H9 (cell line): ENCODE measurements around the gene ARPC2. TPM values are rescaled to one million over a fixed set of nuclear protein-coding genes. Genes with fewer than 3 reads are reported as not detected.

Experiments
- DNase-seq: peaks from one replicate; pipeline ENCODE4 v3.0.0-alpha.2; 2017
- H2AFZ ChIP-seq: one replicate; pipeline ENCODE4 v1.6.1; 2013; ENCODE audit warnings: mild to moderate bottlenecking, low read length, control low read depth, moderate library complexity
- H2AK5ac ChIP-seq: 2 replicates; pipeline ENCODE4 v1.6.1; 2013; ENCODE audit warnings: low read length, control low read depth, mixed read lengths; ENCODE audit not compliant: insufficient read length
- H2BK120ac ChIP-seq: one replicate; pipeline ENCODE4 v1.6.1; 2013; ENCODE audit warnings: low read depth, mild to moderate bottlenecking, low read length, control low read depth, inconsistent platforms; ENCODE audit not compliant: poor library complexity, severe bottlenecking
- H2BK12ac ChIP-seq: 2 replicates; pipeline ENCODE4 v1.6.1; 2013; ENCODE audit warnings: low read length, control low read depth, mixed read lengths, low read depth; ENCODE audit not compliant: insufficient read length
- H2BK15ac ChIP-seq: 2 replicates; pipeline ENCODE4 v1.6.1; 2013; ENCODE audit warnings: low read depth, low read length, control low read depth
- H2BK20ac ChIP-seq: one replicate; pipeline ENCODE4 v1.6.1; 2013; ENCODE audit warnings: low read depth, mild to moderate bottlenecking, low read length, control low read depth, inconsistent platforms; ENCODE audit not compliant: poor library complexity, severe bottlenecking
- H2BK5ac ChIP-seq: 2 replicates; pipeline ENCODE4 v1.6.1; 2013; ENCODE audit warnings: low read length, control low read depth, mixed read lengths; ENCODE audit not compliant: insufficient read length
- H3K14ac ChIP-seq: 2 replicates; pipeline ENCODE4 v1.6.1; 2013; ENCODE audit warnings: low read length, control low read depth; ENCODE audit not compliant: insufficient read depth
- H3K18ac ChIP-seq: 2 replicates; pipeline ENCODE4 v1.6.1; 2013; ENCODE audit warnings: low read depth, mild to moderate bottlenecking, mixed read lengths, low read length, control low read depth; ENCODE audit not compliant: insufficient read length
- H3K23ac ChIP-seq: 2 replicates; pipeline ENCODE4 v1.6.1; 2013; ENCODE audit warnings: low read length, control low read depth, mixed read lengths, low read depth; ENCODE audit not compliant: insufficient read length
- H3K23me2 ChIP-seq: 2 replicates; pipeline ENCODE4 v1.6.1; 2013; ENCODE audit warnings: low read depth, mild to moderate bottlenecking, mixed read lengths, low read length, control low read depth; ENCODE audit not compliant: insufficient read length, poor library complexity, severe bottlenecking
- H3K27ac ChIP-seq: 2 replicates; pipeline ENCODE4 v1.5.1; 2013; ENCODE audit warnings: low read length, control low read depth, mixed read lengths, low read depth; ENCODE audit not compliant: insufficient read length
- H3K27me3 ChIP-seq: 2 replicates; pipeline ENCODE4 v1.6.1; 2013; ENCODE audit warnings: low read length, control low read depth, inconsistent platforms; ENCODE audit not compliant: insufficient read depth
- H3K4ac ChIP-seq: 2 replicates; pipeline ENCODE4 v1.6.1; 2013; ENCODE audit warnings: low read depth, mild to moderate bottlenecking, control low read depth, inconsistent platforms, low read length, moderate library complexity
- H3K4me1 ChIP-seq: 2 replicates; pipeline ENCODE4 v1.6.1; 2013; ENCODE audit warnings: low read length, control low read depth, inconsistent platforms; ENCODE audit not compliant: insufficient read depth
- H3K4me2 ChIP-seq: 2 replicates; pipeline ENCODE4 v1.6.1; 2013; ENCODE audit warnings: low read length, control low read depth, mixed read lengths; ENCODE audit not compliant: insufficient read length, insufficient read depth
- H3K56ac ChIP-seq: 2 replicates; pipeline ENCODE4 v1.6.1; 2013; ENCODE audit warnings: low read depth, mild to moderate bottlenecking, mixed read lengths, low read length, control low read depth; ENCODE audit not compliant: insufficient read length
- H3K79me1 ChIP-seq: 2 replicates; pipeline ENCODE4 v1.6.1; 2013; ENCODE audit warnings: low read depth, mild to moderate bottlenecking, moderate library complexity, low read length, control low read depth, inconsistent platforms; ENCODE audit not compliant: insufficient read depth, poor library complexity, severe bottlenecking
- H3K79me2 ChIP-seq: 2 replicates; pipeline ENCODE4 v1.6.1; 2013; ENCODE audit warnings: low read length, control low read depth, inconsistent platforms; ENCODE audit not compliant: insufficient read depth
- H3K9ac ChIP-seq: 2 replicates; pipeline ENCODE4 v1.6.1; 2013; ENCODE audit warnings: low read length, control low read depth, mixed read lengths; ENCODE audit not compliant: insufficient read length; ENCODE audit errors: extremely low read depth
- H3K9me3 ChIP-seq: one replicate; pipeline ENCODE4 v1.6.1; 2013; ENCODE audit warnings: low read depth, low read length, inconsistent platforms; ENCODE audit not compliant: control insufficient read depth
- H3T11ph ChIP-seq: one replicate; pipeline ENCODE4 v1.6.1; 2013; ENCODE audit warnings: mild to moderate bottlenecking, low read length, control low read depth, inconsistent platforms
- H4K20me1 ChIP-seq: one replicate; pipeline ENCODE4 v1.6.1; 2013; ENCODE audit not compliant: control insufficient read depth, insufficient read length, insufficient read depth
- H4K5ac ChIP-seq: 2 replicates; pipeline ENCODE4 v1.6.1; 2013; ENCODE audit warnings: low read depth, mild to moderate bottlenecking, mixed read lengths, low read length, control low read depth; ENCODE audit not compliant: insufficient read length
- H4K8ac ChIP-seq: replicated peaks from 2 replicates; pipeline ENCODE4 v1.6.1; 2013; ENCODE audit warnings: low read length, control low read depth, mixed read lengths, low read depth; ENCODE audit not compliant: insufficient read length
- H4K91ac ChIP-seq: 2 replicates; pipeline ENCODE4 v1.6.1; 2013; ENCODE audit warnings: low read depth, mild to moderate bottlenecking, moderate library complexity, mixed read lengths, low read length, control low read depth; ENCODE audit not compliant: insufficient read length
- H3K27ac Mint-ChIP-seq, 3 experiments: 2 replicates in 2 of 3; 3 replicates in 1 of 3; pipeline ENCODE4 v1.8.0; 2020 to 2021; ENCODE audit warnings: mixed read lengths in 3 of 3, mild to moderate bottlenecking in 1 of 3, moderate library complexity in 1 of 3
- H3K27me3 Mint-ChIP-seq: 2 replicates; pipeline ENCODE4 v1.8.0; 2021; ENCODE audit warnings: low read depth, mild to moderate bottlenecking, moderate library complexity, mixed read lengths
- H3K36me3 Mint-ChIP-seq, 3 experiments: 2 replicates in 2 of 3; 3 replicates in 1 of 3; pipeline ENCODE4 v1.8.0; 2020 to 2021; ENCODE audit warnings: low read depth in 3 of 3, mixed read lengths in 3 of 3; ENCODE audit not compliant: insufficient read depth in 1 of 3
- H3K4me1 Mint-ChIP-seq, 2 experiments: 2 replicates each; pipeline ENCODE4 v1.8.0; 2020; ENCODE audit warnings: mixed read lengths in 2 of 2
- H3K4me3 Mint-ChIP-seq, 2 experiments: 2 replicates in 1 of 2; 3 replicates in 1 of 2; pipeline ENCODE4 v1.8.0; 2020 to 2021; ENCODE audit warnings: mild to moderate bottlenecking in 2 of 2, mixed read lengths in 2 of 2, moderate library complexity in 1 of 2
- H3K9me3 Mint-ChIP-seq, 2 experiments: 2 replicates in 1 of 2; 3 replicates in 1 of 2; pipeline ENCODE4 v1.8.0; 2020; ENCODE audit warnings: mild to moderate bottlenecking in 2 of 2, mixed read lengths in 2 of 2, moderate library complexity in 1 of 2
- CTCF ChIP-seq: fragments of 200-600 bp; sonication (generic); conservative IDR thresholded peaks from 3 replicates; pipeline ENCODE4 v1.8.0; 2021; ENCODE audit warnings: antibody characterized with exemption, mild to moderate bottlenecking
- WGBS: extraction: QIAGEN DNeasy Blood & Tissue Kit; methylation state at CpG from one replicate; pipeline ENCODE4 v1.1.7; 2013; ENCODE audit warnings: missing lambda C conversion rate, low lambda C conversion rate, mixed read lengths; ENCODE audit not compliant: insufficient read length; ENCODE audit errors: extremely low coverage; 5-methylcytosine and 5-hydroxymethylcytosine counted together
- total RNA-seq: library from RNA; stranded (reverse); gene quantifications from 2 replicates; pipeline ENCODE4 v1.2.1, GENCODE V29; 2021

ARPC2 gene
- total RNA-seq, 1 experiment from 2014 or later = 197 TPM

GRCh38 chr2:218253232-218253625 is 36.2 kb downstream of the ARPC2 start:
- no peak overlapping the region for H3K4ac ChIP-seq
- no peak overlapping the region for H3K4me2 ChIP-seq
- H3K18ac ChIP-seq = no peak overlapping the region
- no peak overlapping the region for H3K27ac ChIP-seq
- no peak for TF ChIP-seq CTCF
- H2BK12ac ChIP-seq = no peak overlapping the region
- no peak overlapping the region for H4K5ac ChIP-seq
- no peaks in the 10 kb centered on the region for H3K9me3 ChIP-seq
- Mint-ChIP-seq H3K4me1 (peaks cover 4% of the 10 kb centered on the region in 2 experiments; a peak in 3 of 4 replicates), H3K9me3 (no peaks in the 10 kb centered on the region), H3K27ac (no peak overlapping the region), H3K4me3 (no peak overlapping the region), H3K36me3 (peaks cover 41 to 81% (median 71%) of the 10 kb centered on the region in 3 experiments; a peak in 6 of 7 replicates), H3K27me3 (no peaks in the 10 kb centered on the region)
- H4K8ac ChIP-seq = no peak overlapping the region
- H2BK5ac ChIP-seq = no peak overlapping the region
- H3K23ac ChIP-seq = no peak overlapping the region
- no peaks in the 10 kb centered on the region for H3K79me2 ChIP-seq
- no peak for DNase-seq
- no peaks in the 10 kb centered on the region for H3K27me3 ChIP-seq
- H3K14ac ChIP-seq = no peak overlapping the region
- no peak overlapping the region for H4K91ac ChIP-seq
- H2BK15ac ChIP-seq = no peak overlapping the region
- no peaks in the 10 kb centered on the region for H4K20me1 ChIP-seq
- no peaks in the 10 kb centered on the region for H3K79me1 ChIP-seq
- no peak overlapping the region for H2AK5ac ChIP-seq
- H3K56ac ChIP-seq = no peak overlapping the region
- H2BK20ac ChIP-seq = no peak overlapping the region
- H2BK120ac ChIP-seq = no peak overlapping the region
- no peak overlapping the region for H2AFZ ChIP-seq
- no peaks in the 10 kb centered on the region for H3K4me1 ChIP-seq
- H3K9ac ChIP-seq = no peak overlapping the region
- H3T11ph ChIP-seq = no peak overlapping the region
- no peaks in the 10 kb centered on the region for H3K23me2 ChIP-seq
- no CpG with 5 or more reads among the region's 5 CpGs for WGBS
